ENCODE measurements around the gene AEN. TPM values are rescaled to one million over a fixed set of nuclear protein-coding genes. Genes with fewer than 3 reads are reported as not detected.

The AEN gene, protein sequence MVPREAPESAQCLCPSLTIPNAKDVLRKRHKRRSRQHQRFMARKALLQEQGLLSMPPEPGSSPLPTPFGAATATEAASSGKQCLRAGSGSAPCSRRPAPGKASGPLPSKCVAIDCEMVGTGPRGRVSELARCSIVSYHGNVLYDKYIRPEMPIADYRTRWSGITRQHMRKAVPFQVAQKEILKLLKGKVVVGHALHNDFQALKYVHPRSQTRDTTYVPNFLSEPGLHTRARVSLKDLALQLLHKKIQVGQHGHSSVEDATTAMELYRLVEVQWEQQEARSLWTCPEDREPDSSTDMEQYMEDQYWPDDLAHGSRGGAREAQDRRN
- total RNA-seq (2022; extraction: Qiagen RNA extraction; ENCODE audit: low read depth) = 76.6 to 94.3 TPM (median 88.9 TPM) in 5 replicates

DNA sequence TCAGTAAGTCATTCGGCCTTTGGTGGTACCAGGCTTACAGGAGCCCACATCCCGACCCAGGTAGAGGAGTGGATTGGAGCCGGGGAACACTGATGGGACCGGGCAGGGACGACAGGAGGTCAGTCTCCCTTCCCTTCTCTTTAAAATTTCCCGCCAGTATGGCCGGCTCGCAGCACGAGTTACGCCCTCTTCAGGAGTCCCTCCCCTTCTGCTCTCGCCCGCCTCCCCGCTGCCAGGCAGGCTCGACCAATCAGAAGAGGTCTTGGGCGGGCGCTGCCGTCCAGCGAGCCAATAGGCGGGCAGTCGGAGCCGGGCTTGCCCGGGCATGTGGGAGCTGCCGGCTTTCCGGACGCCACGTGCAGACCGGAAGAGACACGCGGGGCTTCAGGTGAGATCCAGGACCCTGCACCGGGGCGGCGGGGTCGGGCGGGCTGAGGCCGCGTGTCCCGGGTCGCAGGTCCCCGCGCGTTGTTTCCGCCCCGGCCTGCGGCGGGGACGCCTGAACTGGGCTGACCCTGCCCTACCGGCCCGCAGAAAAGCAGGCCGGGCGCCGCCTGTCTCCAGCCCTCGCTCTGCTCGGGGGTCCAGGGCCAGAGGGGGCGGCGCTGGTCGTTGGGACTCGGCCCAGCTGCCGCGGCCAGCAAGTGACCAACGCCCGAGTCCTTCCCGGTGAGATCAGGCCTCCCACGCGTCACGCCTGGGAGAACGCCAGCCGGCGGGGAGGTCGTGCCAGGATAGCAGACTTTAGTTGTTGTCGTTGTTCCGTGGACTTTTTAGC lies at the start of gene AEN:
Gene AEN, plus strand, starts transcription at position 346 of the 778 bp plus-strand sequence. CDS start 4,870 bp downstream, outside the sequence.

DNA sequence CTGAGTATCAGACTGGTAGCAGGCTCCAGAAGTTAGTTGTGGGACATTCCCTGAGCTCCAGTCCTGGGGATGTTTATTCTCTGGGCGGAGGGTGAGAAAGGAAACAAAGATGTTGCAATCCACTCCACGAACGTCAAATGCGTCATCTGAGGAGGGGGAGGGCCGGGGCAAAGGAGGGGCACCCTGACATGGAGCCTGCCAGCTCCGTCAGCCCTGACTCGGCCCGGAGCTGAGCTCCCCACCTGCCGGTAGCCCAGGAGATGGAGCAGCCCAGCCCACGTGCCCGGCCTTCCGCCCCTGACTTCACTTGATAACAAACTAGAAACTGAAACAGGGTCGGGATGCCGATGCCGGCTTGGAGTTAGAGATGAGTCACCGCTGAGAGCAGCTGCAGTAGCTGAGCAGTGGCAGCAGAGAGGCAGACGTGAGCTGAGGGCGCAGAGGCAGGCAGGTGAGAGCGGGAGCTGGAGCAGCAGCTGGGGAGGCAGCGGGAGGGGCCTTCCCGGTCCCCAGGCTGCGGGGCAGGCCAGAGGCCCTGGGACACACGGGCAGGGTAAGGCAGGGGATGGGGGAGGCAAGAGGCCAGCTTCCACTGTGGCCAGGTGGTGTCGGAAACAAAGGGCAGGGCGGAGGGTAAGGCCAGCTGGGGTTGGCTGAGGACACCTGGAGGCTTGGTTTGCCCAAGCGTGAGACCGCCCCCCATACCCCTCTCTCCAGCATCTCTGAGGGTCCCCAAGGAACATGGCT lies 17.7 kb downstream of the AEN start, which contains the start of gene ISG20:
Gene ISG20, plus strand, starts transcription at position 391 of the 747 bp plus-strand sequence. Its CDS starts 351 bp downstream, at position 742.

Other genes starting within 250 kb of the AEN start
- 54.3 to 71.3 TPM (median 59.5 TPM) in 5 replicates for gene MRPL46, start 154.0 kb upstream of the AEN start, total RNA-seq (2022; extraction: Qiagen RNA extraction; ENCODE audit: low read depth)
- gene MRPS11, start 153.6 kb upstream of the AEN start, total RNA-seq (2022; extraction: Qiagen RNA extraction; ENCODE audit: low read depth) = 101 to 138 TPM (median 123 TPM) in 5 replicates
- gene DET1, start 74.7 kb upstream of the AEN start, total RNA-seq (2022; extraction: Qiagen RNA extraction; ENCODE audit: low read depth) = 4.7 to 6.2 TPM (median 5.5 TPM) in 5 replicates
- 33.2 to 45.0 TPM (median 38.8 TPM) in 5 replicates for gene ISG20, start 17.7 kb downstream of the AEN start, total RNA-seq (2022; extraction: Qiagen RNA extraction; ENCODE audit: low read depth)
- 0.14 to 0.21 TPM (median 0.20 TPM) in 5 replicates for gene ACAN, start 182.1 kb downstream of the AEN start, total RNA-seq (2022; extraction: Qiagen RNA extraction; ENCODE audit: low read depth)

Measured in A549 treated with RU486 at 1 μM for 4 hours (cell line).